Mucosa of stomach (tissue), 1 donor: Measurements from ENCODE around the gene ADARB2.

ENCODE experiments used
- H3K27me3 ChIP-seq: one replicate; pipeline ENCODE4 v1.7.0; 2013; ENCODE audit warnings: mild to moderate bottlenecking, low read length; ENCODE audit not compliant: control insufficient read depth, insufficient read depth
- H3K36me3 ChIP-seq: one replicate; pipeline ENCODE4 v1.7.0; 2013; ENCODE audit warnings: low read length; ENCODE audit not compliant: control insufficient read depth, insufficient read depth
- H3K4me1 ChIP-seq: one replicate; pipeline ENCODE4 v1.7.0; 2013; ENCODE audit warnings: mild to moderate bottlenecking, low read length; ENCODE audit not compliant: control insufficient read depth, insufficient read depth
- H3K4me3 ChIP-seq: one replicate; pipeline ENCODE4 v1.7.0; 2013; ENCODE audit warnings: low read length
- H3K9ac ChIP-seq: one replicate; pipeline ENCODE4 v1.7.0; 2013; ENCODE audit warnings: mild to moderate bottlenecking, low read length, moderate library complexity
- H3K9me3 ChIP-seq: one replicate; pipeline ENCODE4 v1.7.0; 2013; ENCODE audit warnings: mild to moderate bottlenecking, low read length, moderate library complexity; ENCODE audit not compliant: control insufficient read depth
- donor health status: Pancreatic carcinoma.

Gene ADARB2

DNA sequence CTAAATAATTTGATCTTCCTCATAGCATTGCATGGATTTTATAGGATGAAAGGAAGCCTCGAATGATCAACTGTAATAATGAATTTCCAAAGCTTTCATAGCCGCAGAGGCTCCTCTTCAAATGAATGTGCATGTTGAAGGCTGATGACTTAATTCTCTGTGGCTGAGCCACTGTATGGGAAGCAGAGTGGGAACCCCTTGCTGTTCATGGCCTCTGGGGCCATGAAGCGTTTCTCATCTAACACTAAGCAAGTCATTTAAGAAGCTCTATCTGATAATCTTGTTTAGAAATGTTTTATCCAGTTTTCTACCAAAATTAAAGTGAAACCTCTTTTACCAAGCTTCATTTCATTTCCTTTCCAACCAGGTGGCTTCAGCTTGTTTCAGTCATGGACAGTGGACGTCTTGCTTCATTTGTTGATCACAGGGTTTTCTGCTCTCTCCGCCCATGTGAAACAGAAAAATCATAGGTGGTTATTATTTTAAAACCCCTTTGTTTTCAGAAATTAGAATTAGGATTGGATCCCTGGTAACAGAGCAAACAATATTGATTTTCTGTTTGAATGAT is 10.3 kb upstream of the ADARB2 start:
- Histone ChIP-seq H3K9me3 (no peaks in the 10 kb centered on the region), H3K27me3 (no peaks in the 10 kb centered on the region), H3K9ac (no peak overlapping the region), H3K4me3 (no peak overlapping the region), H3K4me1 (no peaks in the 10 kb centered on the region), H3K36me3 (no peaks in the 10 kb centered on the region)

DNA sequence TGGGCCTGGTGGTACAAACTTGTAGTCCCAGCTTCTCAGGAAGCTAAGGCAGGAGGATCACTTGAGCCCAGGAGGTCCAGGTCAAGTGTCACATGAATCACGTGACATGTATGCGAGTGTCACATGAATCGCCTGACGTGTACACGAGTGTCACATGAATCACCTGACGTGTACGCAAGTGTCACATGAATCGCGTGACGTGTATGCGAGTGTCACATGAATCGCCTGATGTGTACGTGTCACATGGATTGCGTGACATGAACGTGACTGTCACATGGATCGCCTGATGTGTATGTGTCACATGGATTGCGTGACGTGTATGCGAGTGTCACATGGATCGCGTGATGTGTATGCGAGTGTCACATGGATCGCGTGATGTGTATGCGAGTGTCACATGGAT is 9.5 kb upstream of the ADARB2 start:
- no peaks in the 10 kb centered on the region for H3K4me1 ChIP-seq
- no peak overlapping the region for H3K9ac ChIP-seq
- H3K27me3 ChIP-seq, result no peaks in the 10 kb centered on the region
- no peak overlapping the region for H3K4me3 ChIP-seq
- H3K36me3 ChIP-seq, result no peaks in the 10 kb centered on the region
- no peaks in the 10 kb centered on the region for H3K9me3 ChIP-seq

DNA sequence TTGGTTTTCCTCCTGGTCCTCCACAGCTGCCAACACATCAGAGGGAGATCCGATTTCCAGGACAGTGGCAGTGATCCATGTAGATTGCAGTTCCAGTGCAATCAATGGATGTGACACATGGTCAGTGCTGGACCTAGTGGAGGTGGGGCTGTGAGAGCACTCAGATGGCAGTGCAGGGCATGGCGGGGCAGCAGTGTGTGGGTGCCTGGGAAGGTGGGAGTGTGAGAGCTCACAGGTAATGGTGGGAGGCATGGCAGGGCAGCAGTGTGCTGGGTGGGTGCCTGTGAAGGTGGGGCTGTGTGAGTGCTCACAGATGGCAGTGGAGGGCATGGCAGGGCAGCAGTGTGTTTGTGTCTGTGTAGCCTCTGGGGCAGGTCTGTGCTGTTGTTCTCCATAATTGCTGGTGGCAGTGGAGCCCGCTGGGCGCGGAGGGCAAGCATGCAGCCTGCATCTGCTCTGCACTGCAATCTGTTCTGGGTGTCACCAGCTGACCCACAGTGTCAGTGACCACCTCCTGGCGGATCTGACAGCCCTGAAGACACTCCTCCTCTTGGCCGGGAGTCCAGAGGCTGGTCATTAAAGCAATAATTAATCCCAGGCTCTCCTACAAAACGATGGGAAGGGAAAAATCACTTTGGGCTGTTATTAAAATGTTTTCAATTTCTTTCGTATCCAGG is 8.6 kb upstream of the ADARB2 start:
- Histone ChIP-seq H3K36me3 (no peaks in the 10 kb centered on the region), H3K27me3 (no peaks in the 10 kb centered on the region), H3K4me1 (no peaks in the 10 kb centered on the region), H3K4me3 (no peak overlapping the region), H3K9ac (no peak overlapping the region), H3K9me3 (no peaks in the 10 kb centered on the region)

DNA sequence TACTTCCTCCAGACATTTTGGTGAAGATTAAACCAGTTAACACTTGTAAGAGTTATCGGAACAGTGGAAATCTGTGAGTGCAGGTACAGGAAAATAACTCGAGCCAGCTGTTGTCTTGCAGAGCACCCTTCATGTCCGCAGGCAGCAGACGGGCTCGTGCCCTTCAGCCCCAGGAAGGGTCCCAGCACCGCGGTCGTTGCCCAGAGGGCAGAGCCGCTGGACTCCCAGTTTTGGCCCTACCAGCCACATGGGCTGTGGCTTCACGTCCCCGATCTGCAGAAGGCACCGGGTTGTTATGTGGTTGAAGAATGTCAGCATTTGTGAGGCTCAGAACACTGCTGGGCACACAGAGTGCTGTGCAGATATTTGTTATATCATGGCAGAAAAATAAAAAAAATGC is 7.2 kb upstream of the ADARB2 start:
- no peaks in the 10 kb centered on the region for H3K36me3 ChIP-seq
- no peak overlapping the region for H3K9ac ChIP-seq
- H3K27me3 ChIP-seq, result peaks cover 7% of the 10 kb centered on the region
- H3K4me3 ChIP-seq, result no peak overlapping the region
- H3K9me3 ChIP-seq, result no peaks in the 10 kb centered on the region
- H3K4me1 ChIP-seq, result no peaks in the 10 kb centered on the region

DNA sequence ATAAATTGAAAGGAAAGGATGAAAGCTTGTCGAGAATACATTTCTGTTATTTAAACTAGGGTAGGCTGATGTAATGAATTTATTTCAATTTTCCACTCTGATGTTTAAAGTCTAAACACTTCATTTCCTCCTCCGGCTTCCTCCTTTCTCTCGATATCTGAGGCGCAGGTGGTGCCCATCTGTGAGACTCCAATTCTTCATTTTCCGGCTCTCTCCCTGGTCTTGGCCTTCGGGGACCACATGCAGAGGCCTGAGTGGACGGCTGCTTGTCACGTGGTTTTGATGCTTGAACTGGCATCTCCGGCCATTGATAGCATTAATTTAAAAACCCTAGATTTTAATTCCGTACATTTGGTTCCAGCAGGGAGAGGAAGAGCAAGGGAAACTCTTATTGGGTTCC is 5.8 kb upstream of the ADARB2 start:
- Histone ChIP-seq H3K9me3 (no peaks in the 10 kb centered on the region), H3K4me3 (no peak overlapping the region), H3K4me1 (no peaks in the 10 kb centered on the region), H3K36me3 (no peaks in the 10 kb centered on the region), H3K27me3 (peaks cover 12% of the 10 kb centered on the region), H3K9ac (no peak overlapping the region)

DNA sequence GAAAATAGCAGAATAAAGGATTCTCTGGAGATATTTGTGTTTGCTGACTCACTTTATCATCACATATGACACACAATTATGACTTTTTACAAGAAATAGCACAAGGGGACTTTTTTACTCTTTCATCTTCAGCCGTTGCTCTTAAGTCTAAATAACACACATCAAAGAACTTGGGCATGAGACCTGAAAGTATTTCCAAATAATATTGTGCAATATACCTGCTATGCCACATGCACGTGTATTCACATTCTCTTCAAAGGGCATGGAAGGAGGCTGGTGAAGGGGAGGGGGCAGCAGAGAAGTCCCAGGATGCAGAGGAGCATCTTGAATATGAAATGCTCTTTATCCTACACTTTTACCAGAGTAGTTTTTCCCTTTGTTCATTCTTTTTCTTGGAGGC is 4.1 kb upstream of the ADARB2 start:
- H3K4me3 ChIP-seq, result no peak overlapping the region
- peaks cover 25% of the 10 kb centered on the region for H3K27me3 ChIP-seq
- no peaks in the 10 kb centered on the region for H3K36me3 ChIP-seq
- no peak overlapping the region for H3K9ac ChIP-seq
- H3K9me3 ChIP-seq, result no peaks in the 10 kb centered on the region
- no peaks in the 10 kb centered on the region for H3K4me1 ChIP-seq

DNA sequence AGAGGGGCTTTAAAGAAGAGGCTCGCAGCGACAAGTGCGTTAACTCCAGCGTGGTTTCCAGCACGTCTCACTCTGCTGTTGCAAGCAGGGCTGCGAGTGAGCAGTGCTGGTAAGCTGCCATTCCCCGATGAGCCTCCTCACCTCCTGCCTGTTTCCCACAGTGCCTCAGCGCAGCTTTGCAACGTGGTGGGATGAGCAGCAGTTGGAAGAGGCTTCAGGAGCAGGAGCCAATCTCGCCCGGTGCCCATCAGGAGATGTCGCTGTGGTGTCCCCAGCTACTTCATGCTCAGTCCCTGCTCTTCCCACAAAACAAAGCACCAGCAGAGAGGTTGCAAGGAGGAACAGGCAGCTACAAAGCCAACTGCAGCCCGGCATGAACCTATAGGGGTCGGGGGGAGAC is 2.4 kb upstream of the ADARB2 start:
- H3K27me3 ChIP-seq, result peaks cover 32% of the 10 kb centered on the region
- no peak overlapping the region for H3K4me3 ChIP-seq

DNA sequence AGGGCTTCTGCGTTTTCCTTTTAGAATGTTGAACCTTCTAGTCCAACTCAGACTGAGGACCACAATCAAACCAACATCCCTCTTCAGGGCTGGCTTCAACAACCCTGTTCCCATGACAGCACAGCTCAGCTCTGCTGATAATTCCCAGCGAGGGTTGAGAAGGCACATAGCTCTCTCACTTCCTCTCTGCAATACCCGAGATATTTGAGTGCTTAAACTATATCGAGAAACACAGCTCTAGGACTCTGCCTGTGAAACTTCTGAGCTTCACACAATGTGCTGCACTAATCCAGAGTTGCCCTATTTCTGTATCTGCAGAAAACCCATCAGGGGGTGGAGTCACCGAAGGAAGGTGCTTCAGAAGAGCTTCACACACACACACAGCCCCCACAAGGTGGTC is 1.6 kb upstream of the ADARB2 start:
- Histone ChIP-seq H3K4me1 (no peaks in the 10 kb centered on the region), H3K9ac (no peak overlapping the region), H3K27me3 (peaks cover 36% of the 10 kb centered on the region), H3K4me3 (no peak overlapping the region), H3K9me3 (no peaks in the 10 kb centered on the region), H3K36me3 (no peaks in the 10 kb centered on the region)

More for the DNA sequence above, 2.4 kb upstream of the ADARB2 start:
- Histone ChIP-seq H3K4me1 (no peaks in the 10 kb centered on the region), H3K9me3 (no peaks in the 10 kb centered on the region), H3K9ac (no peak overlapping the region), H3K36me3 (no peaks in the 10 kb centered on the region)

DNA sequence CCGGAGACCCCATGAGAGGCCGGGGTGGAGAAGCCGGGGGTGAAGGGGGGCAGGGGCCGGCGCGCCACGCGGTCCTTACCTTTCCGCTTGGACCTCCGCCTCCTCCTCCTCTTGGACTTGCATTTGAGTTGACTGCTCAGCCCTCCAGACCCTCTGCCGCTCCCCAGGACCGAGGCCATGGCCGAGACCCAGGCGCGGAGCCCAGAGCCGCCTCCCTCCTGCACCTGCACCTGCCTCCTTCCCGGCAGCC is 428 bp downstream of the ADARB2 start:
- Histone ChIP-seq H3K9ac (no peak overlapping the region), H3K4me3 (no peak overlapping the region), H3K4me1 (peaks cover 3% of the 10 kb centered on the region), H3K27me3 (peaks cover 42% of the 10 kb centered on the region), H3K36me3 (no peaks in the 10 kb centered on the region), H3K9me3 (no peaks in the 10 kb centered on the region)

DNA sequence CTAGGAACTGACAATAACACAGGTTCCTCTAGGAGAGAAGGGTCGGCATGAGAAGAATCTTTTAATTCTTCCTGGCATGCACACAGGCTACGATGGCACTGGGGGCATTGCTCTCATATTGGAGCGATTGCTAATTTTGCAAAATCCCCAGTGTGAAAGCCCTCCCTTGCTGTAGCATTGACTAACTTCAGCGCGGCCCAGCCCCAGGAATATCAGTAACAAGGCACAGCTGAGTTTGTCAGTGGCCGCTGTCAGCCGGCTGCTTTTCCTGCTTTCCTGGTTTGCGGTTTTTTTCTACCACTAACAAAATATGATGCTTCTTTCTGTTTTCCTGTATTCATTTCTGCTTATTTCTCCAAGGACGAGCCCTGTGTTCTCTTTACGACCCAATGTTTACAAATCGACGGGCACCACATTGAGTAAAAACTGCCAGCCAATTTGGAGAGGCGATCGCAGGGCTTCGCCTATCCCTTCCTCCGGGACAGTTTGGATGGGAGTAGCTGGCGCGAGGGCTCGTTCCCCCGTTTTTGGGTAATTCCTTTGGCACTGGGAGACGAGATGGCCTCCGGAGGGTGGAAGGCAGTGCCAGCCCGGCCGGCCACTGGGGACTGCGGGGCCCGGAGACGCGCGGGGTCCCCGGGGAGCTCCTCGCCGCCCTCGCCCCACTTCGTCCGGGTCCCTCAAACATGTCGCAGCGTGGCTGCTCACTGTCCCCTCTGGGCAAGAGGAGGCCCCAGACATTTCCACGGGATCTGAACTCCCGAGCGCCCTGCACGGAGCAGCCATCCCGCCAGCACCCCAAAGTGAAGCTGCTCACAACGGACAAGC is 967 bp downstream of the ADARB2 start:
- Histone ChIP-seq H3K27me3 (peaks cover 42% of the 10 kb centered on the region), H3K9me3 (no peaks in the 10 kb centered on the region), H3K9ac (no peak overlapping the region), H3K4me1 (peaks cover 3% of the 10 kb centered on the region), H3K4me3 (no peak overlapping the region), H3K36me3 (no peaks in the 10 kb centered on the region)

DNA sequence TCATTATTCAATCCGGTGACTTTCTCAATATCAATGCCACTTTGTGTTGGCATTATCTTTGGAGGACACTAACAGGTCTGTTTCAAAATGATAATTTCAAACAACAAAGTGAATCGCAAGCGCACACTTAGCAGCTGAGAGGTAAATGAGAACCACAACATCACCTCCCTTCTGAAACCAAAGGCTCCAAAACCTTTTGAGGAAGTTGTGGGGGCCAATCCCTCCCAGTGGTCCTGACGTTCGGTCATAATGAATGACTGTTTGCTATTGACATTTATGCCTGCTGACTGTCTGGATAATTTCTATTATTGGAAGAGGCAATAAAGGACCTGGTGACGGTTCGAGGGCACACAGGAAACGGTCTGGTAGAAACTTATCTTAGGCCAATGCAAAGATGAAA is 1.8 kb downstream of the ADARB2 start:
- peaks cover 42% of the 10 kb centered on the region for H3K27me3 ChIP-seq
- H3K9me3 ChIP-seq, result no peaks in the 10 kb centered on the region
- H3K36me3 ChIP-seq, result no peaks in the 10 kb centered on the region
- H3K4me1 ChIP-seq, result peaks cover 3% of the 10 kb centered on the region
- H3K9ac ChIP-seq, result no peak overlapping the region
- no peak overlapping the region for H3K4me3 ChIP-seq

DNA sequence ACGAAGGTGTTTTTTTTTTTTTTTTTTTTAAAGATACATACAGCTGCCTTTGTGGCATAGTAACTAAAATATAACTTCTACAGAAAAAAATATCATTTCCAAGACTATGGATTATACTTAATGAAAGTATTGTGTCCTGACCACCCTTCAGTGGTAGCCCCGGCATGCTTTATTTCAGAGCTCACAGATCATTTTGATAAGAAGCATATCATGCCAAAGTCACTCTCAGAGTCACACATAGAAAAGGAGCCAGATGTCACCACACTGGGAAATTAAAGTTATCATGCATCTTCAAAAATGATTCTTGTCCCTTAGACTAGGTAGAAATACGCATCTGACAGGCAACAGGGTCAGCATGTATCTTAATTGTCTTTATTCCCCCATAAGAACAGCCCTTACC is 3.0 kb downstream of the ADARB2 start:
- Histone ChIP-seq H3K9ac (no peak overlapping the region), H3K27me3 (peaks cover 33% of the 10 kb centered on the region), H3K9me3 (no peaks in the 10 kb centered on the region), H3K4me3 (no peak overlapping the region), H3K36me3 (no peaks in the 10 kb centered on the region), H3K4me1 (peaks cover 3% of the 10 kb centered on the region)
